LNCAP (cell line): ENCODE data around the gene ERMP1.

Source experiments
- TF ChIP-seq, protein P1 (sequence below): fragments of 450-650 bp; IDR thresholded peaks from 2 replicates; pipeline ENCODE4 v1.5.1; 2017; ENCODE audit warnings: mild to moderate bottlenecking

The ERMP1 gene

GRCh38 chr9:5813824-5814223, 19.1 kb downstream of the ERMP1 start:
- TF ChIP-seq, protein P1, sequence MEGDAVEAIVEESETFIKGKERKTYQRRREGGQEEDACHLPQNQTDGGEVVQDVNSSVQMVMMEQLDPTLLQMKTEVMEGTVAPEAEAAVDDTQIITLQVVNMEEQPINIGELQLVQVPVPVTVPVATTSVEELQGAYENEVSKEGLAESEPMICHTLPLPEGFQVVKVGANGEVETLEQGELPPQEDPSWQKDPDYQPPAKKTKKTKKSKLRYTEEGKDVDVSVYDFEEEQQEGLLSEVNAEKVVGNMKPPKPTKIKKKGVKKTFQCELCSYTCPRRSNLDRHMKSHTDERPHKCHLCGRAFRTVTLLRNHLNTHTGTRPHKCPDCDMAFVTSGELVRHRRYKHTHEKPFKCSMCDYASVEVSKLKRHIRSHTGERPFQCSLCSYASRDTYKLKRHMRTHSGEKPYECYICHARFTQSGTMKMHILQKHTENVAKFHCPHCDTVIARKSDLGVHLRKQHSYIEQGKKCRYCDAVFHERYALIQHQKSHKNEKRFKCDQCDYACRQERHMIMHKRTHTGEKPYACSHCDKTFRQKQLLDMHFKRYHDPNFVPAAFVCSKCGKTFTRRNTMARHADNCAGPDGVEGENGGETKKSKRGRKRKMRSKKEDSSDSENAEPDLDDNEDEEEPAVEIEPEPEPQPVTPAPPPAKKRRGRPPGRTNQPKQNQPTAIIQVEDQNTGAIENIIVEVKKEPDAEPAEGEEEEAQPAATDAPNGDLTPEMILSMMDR = no peak

- TF ChIP-seq, protein P1 = no peak
Observed at GRCh38 chr9:5811751-5812150, 21.2 kb downstream of the ERMP1 start.

DNA sequence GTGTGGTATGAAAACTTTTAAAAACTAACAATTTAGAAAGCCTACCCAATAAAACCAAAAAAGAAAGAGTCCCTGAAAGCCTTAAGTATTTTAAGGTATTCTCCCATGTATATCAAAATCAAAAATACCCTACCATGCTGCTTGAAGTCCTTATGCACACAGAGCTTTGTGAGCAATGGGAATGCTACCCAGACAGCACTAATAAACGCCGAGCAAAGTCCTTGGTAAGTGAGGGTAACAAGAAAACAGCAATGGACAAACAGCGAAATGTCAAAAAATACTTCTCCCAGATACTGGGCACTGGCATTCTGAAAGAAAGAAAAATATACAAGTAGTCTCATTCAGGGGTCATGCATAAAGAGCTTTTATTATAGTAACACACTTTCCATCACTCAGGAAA, 27.4 kb downstream of the ERMP1 start:
- TF ChIP-seq, protein P1 = no peak

DNA sequence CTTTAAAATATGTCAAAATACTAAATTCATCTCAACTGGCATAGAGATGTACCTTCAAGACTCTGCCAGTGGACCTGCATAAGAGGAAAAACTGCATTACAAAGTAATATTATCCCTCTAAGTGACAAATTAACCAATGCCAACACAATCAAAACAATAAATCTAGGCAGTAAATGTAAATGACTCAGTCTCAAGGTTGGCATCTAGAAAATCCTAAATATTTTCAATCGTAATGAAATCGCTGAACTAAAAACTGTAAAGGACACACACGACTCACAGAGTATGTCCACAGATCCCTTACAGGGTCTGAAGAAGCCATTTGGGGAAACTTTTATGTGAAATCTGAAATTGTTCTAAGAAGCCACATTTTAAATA, 31.2 kb downstream of the ERMP1 start:
- TF ChIP-seq, protein P1 = no peak

- TF ChIP-seq, protein P1 = no peak
Observed at GRCh38 chr9:5800969-5801738, 31.8 kb downstream of the ERMP1 start.

DNA sequence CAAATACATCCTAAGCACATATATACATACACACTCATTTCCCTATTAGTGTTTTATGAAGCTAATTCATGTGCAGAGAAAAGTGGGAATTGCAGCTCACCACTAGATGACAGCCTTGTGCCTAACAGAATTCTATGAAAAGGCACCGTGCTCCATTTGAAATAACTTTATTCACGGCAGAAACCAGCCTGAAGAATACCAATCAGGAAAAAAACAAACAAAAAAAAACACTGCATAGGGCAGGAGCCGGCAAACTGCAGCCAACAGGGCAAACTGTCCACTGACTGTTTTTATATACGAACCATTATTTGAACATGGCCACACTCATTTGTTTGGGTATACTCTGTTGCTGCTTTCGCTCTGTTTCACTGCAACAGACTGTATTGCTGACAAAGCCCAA, 33.6 kb downstream of the ERMP1 start:
- TF ChIP-seq, protein P1 = peak; percentile 97

GRCh38 chr9:5798581-5798980, 34.3 kb downstream of the ERMP1 start:
- TF ChIP-seq, protein P1 = no peak

DNA sequence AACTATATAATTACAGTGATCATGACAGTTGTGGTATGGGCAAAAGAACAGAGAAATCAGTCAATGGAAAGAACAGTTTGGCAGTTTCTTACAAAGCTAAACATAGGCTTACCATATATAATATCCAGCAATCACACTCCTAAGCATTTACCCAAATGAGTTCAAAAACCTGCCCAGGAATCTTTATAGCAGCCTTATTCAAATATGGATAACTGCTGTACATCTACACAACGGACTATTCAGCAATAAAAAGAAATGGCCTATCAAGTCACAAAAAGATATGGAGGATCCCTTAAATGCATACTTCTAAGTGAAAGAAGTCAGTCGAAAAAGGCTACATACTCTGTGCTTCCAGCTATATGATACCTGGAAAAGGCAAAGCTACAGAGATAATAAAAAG, 36.6 kb downstream of the ERMP1 start:
- TF ChIP-seq, protein P1 = no peak
